ENCODE data around the gene C4BPA.

The C4BPA gene

GRCh38 chr1:207077470-207078377 lies 26.3 kb upstream of the C4BPA start:
- peak; percentile 39 for DNase-seq

GRCh38 chr1:207078578-207079132 lies 25.4 kb upstream of the C4BPA start:
- no peak for DNase-seq

GRCh38 chr1:207079706-207080241 lies 24.3 kb upstream of the C4BPA start:
- DNase-seq, result no peak

GRCh38 chr1:207081088-207081487 lies 22.9 kb upstream of the C4BPA start:
- no peak for DNase-seq

- no peak for DNase-seq
Observed at GRCh38 chr1:207081806-207082205, 22.2 kb upstream of the C4BPA start.

GRCh38 chr1:207084232-207084631 lies 19.8 kb upstream of the C4BPA start:
- DNase-seq, result no peak

- peak; percentile 28 for DNase-seq
Observed at GRCh38 chr1:207084701-207085180, 19.3 kb upstream of the C4BPA start.

- no peak for DNase-seq
Observed at GRCh38 chr1:207085887-207086286, 18.1 kb upstream of the C4BPA start.

- no peak for DNase-seq
Observed at GRCh38 chr1:207088161-207088560, 15.9 kb upstream of the C4BPA start.

GRCh38 chr1:207088701-207089626 lies 15.1 kb upstream of the C4BPA start, which contains the start of gene C4BPB:
C4BPB (plus strand) TSS chr1:207088860; CDS start chr1:207089532, 672 bp downstream.
- no peak for DNase-seq

GRCh38 chr1:207089627-207090355 lies 14.2 kb upstream of the C4BPA start:
- DNase-seq, result no peak

GRCh38 chr1:207091200-207091908 lies 12.7 kb upstream of the C4BPA start:
- DNase-seq, result no peak

- DNase-seq, result no peak
Observed at GRCh38 chr1:207093944-207094343, 10.1 kb upstream of the C4BPA start.

- no peak for DNase-seq
Observed at GRCh38 chr1:207097871-207098324, 6.1 kb upstream of the C4BPA start.

- DNase-seq, result no peak
Observed at GRCh38 chr1:207101720-207102119, 2.3 kb upstream of the C4BPA start.

- DNase-seq, result no peak
Observed at GRCh38 chr1:207102146-207102545, 1.9 kb upstream of the C4BPA start.

GRCh38 chr1:207102659-207103058 lies 1.4 kb upstream of the C4BPA start:
- no peak for DNase-seq

- no peak for DNase-seq
Observed at GRCh38 chr1:207109004-207109403, 5.0 kb downstream of the C4BPA start.

- DNase-seq, result no peak
Observed at GRCh38 chr1:207112616-207113296, 8.7 kb downstream of the C4BPA start.

- no peak for DNase-seq
Observed at GRCh38 chr1:207115269-207115668, 11.2 kb downstream of the C4BPA start.

GRCh38 chr1:207124389-207124788 lies 20.4 kb downstream of the C4BPA start:
- no peak for DNase-seq
